HL-60 (cell line): ENCODE results near the gene YPEL1.

Experiments
- CTCF ChIP-seq: IDR thresholded peaks from one replicate; pipeline ENCODE4 v1.5.1; 2011; ENCODE audit warnings: low read length, control low read depth, inconsistent platforms; ENCODE audit not compliant: insufficient read depth
- POLR2AphosphoS5 ChIP-seq: IDR thresholded peaks from 2 replicates; pipeline ENCODE4 v1.6.1; 2012; ENCODE audit warnings: low read depth
- SPI1 ChIP-seq: IDR thresholded peaks from 2 replicates; pipeline ENCODE4 v1.6.1; 2012; ENCODE audit warnings: low read depth, mild to moderate bottlenecking, borderline replicate concordance

GRCh38 chr22:21682385-21683175, 53.0 kb downstream of the YPEL1 start:
- TF ChIP-seq CTCF, result no peak
- TF ChIP-seq POLR2AphosphoS5, result no peak
- no peak for TF ChIP-seq SPI1
